GM23338 (cell line): ENCODE results near the gene CPT1C. TPM values are rescaled to one million over a fixed set of nuclear protein-coding genes. Genes with fewer than 3 reads are reported as not detected.

Experiments
- ATAC-seq: fragments of 200-7000 bp; cut with Tn5 transposase; 3 replicates; pipeline ENCODE4 v1.9.1; 2020
- DNase-seq: peaks from one replicate; pipeline ENCODE4 v3.0.0-alpha.2; 2015; ENCODE audit warnings: low spot score
- H2AFZ ChIP-seq: fragments of 200-600 bp; sonication (generic); 2 replicates; pipeline ENCODE4 v1.8.0; 2016; ENCODE audit warnings: antibody characterized with exemption, mild to moderate bottlenecking, moderate library complexity
- H3F3A ChIP-seq: fragments of 200-600 bp; sonication (generic); replicated peaks from 2 replicates; pipeline ENCODE4 v1.8.0; 2017; ENCODE audit warnings: antibody characterized with exemption, mixed run types, low read depth
- H3K27ac ChIP-seq: fragments of 200-600 bp; sonication (generic); 2 replicates; pipeline ENCODE4 v1.6.1; 2016; ENCODE audit warnings: low read depth
- H3K27me3 ChIP-seq: fragments of 200-600 bp; sonication (generic); 2 replicates; pipeline ENCODE4 v1.8.0; 2016; ENCODE audit warnings: mild to moderate bottlenecking, mixed run types, moderate library complexity; ENCODE audit not compliant: insufficient read depth
- H3K36me3 ChIP-seq: fragments of 200-600 bp; sonication (generic); 2 replicates; pipeline ENCODE4 v1.8.0; 2016; ENCODE audit warnings: mild to moderate bottlenecking; ENCODE audit not compliant: insufficient read depth
- H3K4me1 ChIP-seq: fragments of 200-600 bp; sonication (generic); 2 replicates; pipeline ENCODE4 v1.8.0; 2016; ENCODE audit warnings: mild to moderate bottlenecking, moderate library complexity; ENCODE audit not compliant: insufficient read depth
- H3K4me2 ChIP-seq: fragments of 200-600 bp; sonication (generic); 2 replicates; pipeline ENCODE4 v1.7.1; 2017; ENCODE audit warnings: mixed run types
- H3K4me3 ChIP-seq: fragments of 200-600 bp; sonication (generic); 2 replicates; pipeline ENCODE4 v1.6.1; 2016; ENCODE audit warnings: mixed run types
- H3K79me2 ChIP-seq: fragments of 200-600 bp; sonication (generic); replicated peaks from 2 replicates; pipeline ENCODE4 v1.8.0; 2017; ENCODE audit warnings: mild to moderate bottlenecking; ENCODE audit not compliant: insufficient read depth
- H3K9me2 ChIP-seq: fragments of 200-600 bp; sonication (generic); 2 replicates; pipeline ENCODE4 v1.8.0; 2017; ENCODE audit not compliant: insufficient read depth
- H4K20me1 ChIP-seq: fragments of 200-600 bp; sonication (generic); replicated peaks from 2 replicates; pipeline ENCODE4 v1.8.0; 2017; ENCODE audit warnings: mild to moderate bottlenecking; ENCODE audit not compliant: insufficient read depth
- H3K27ac Mint-ChIP-seq: 2 replicates; pipeline ENCODE4 v1.8.0; 2020; ENCODE audit warnings: inconsistent platforms, mild to moderate bottlenecking, moderate library complexity, mixed read lengths
- H3K27me3 Mint-ChIP-seq: 3 replicates; pipeline ENCODE4 v1.8.0; 2022; ENCODE audit warnings: low read depth, mild to moderate bottlenecking, moderate library complexity, mixed read lengths, inconsistent platforms; ENCODE audit not compliant: insufficient read depth, poor library complexity
- H3K36me3 Mint-ChIP-seq: 3 replicates; pipeline ENCODE4 v1.8.0; 2021; ENCODE audit warnings: low read depth, mild to moderate bottlenecking, inconsistent platforms, moderate library complexity, mixed read lengths
- H3K4me1 Mint-ChIP-seq: 3 replicates; pipeline ENCODE4 v1.8.0; 2020; ENCODE audit warnings: mild to moderate bottlenecking, inconsistent platforms, mixed read lengths
- H3K4me3 Mint-ChIP-seq: 3 replicates; pipeline ENCODE4 v1.8.0; 2021; ENCODE audit warnings: moderate library complexity, mild to moderate bottlenecking, inconsistent platforms, mixed read lengths
- H3K9me3 Mint-ChIP-seq: 3 replicates; pipeline ENCODE4 v1.8.0; 2020; ENCODE audit warnings: moderate library complexity, mild to moderate bottlenecking, inconsistent platforms, mixed read lengths
- CREB1 ChIP-seq: fragments of 250-450 bp; sonication (Bioruptor Pico); IDR thresholded peaks from 2 replicates; pipeline ENCODE4 v1.5.0; 2020; ENCODE audit warnings: low read depth, mild to moderate bottlenecking, moderate library complexity
- CTCF ChIP-seq, 2 experiments: fragments of 200-600 bp in 1 of 2; sonication (generic) in 1 of 2; conservative IDR thresholded peaks; 2 replicates each; pipeline versions ENCODE4 v1.5.1 to v1.6.1; 2016 to 2017; ENCODE audit warnings: antibody characterized with exemption in 2 of 2, low read depth in 2 of 2, mild to moderate bottlenecking in 2 of 2, moderate library complexity in 1 of 2
- EZH2 ChIP-seq: fragments of 200-600 bp; sonication (generic); IDR thresholded peaks from one replicate; pipeline ENCODE4 v1.8.0; 2017; ENCODE audit warnings: antibody characterized with exemption, mild to moderate bottlenecking, low read depth; ENCODE audit not compliant: unreplicated experiment
- EZH2phosphoT487 ChIP-seq: fragments of 200-600 bp; sonication (generic); IDR thresholded peaks from one replicate; pipeline ENCODE4 v1.8.1; 2018; ENCODE audit warnings: antibody characterized with exemption; ENCODE audit not compliant: unreplicated experiment
- JUNB ChIP-seq: IDR thresholded peaks from one replicate; pipeline ENCODE4 v1.6.1; 2016; ENCODE audit warnings: antibody characterized with exemption; ENCODE audit not compliant: unreplicated experiment
- NANOG ChIP-seq: IDR thresholded peaks from 2 replicates; pipeline ENCODE4 v1.6.1; 2016; ENCODE audit warnings: antibody characterized with exemption, borderline replicate concordance
- POLR2AphosphoS5 ChIP-seq: IDR thresholded peaks from 2 replicates; pipeline ENCODE4 v1.6.1; 2016; ENCODE audit warnings: antibody characterized with exemption, low read depth
- STAT1 ChIP-seq: IDR thresholded peaks from one replicate; pipeline ENCODE4 v1.6.1; 2016; ENCODE audit warnings: antibody characterized with exemption; ENCODE audit not compliant: unreplicated experiment
- ZNF114 ChIP-seq: fragments of 250-450 bp; sonication (Bioruptor Pico); IDR thresholded peaks from 2 replicates; pipeline ENCODE4 v1.5.0; 2020; ENCODE audit warnings: mild to moderate bottlenecking, moderate library complexity
- ZNF331 ChIP-seq: fragments of 250-450 bp; sonication (Bioruptor Pico); IDR thresholded peaks from 2 replicates; pipeline ENCODE4 v1.5.0; 2020; ENCODE audit warnings: low read depth, mild to moderate bottlenecking, moderate library complexity
- ZNF462 ChIP-seq: fragments of 250-450 bp; sonication (Bioruptor Pico); IDR thresholded peaks from 2 replicates; pipeline ENCODE4 v1.5.0; 2020; ENCODE audit warnings: mild to moderate bottlenecking, moderate library complexity
- polyA plus RNA-seq: library from polyadenylated mRNA; unstranded; fragments of >200 nt; fragmentation: Nextera tagmentation; extraction: Ambion mirVana; gene quantifications from 2 replicates; pipeline ENCODE4 v1.2.1, GENCODE V29; 2016
- total RNA-seq: library from RNA; depleted of rRNA; stranded (reverse); fragments of >200 nt; shearing (Covaris generic); gene quantifications from 2 replicates; pipeline ENCODE4 v1.2.3, GENCODE V29; 2014
- TF ChIP-seq, protein P1 (sequence below): IDR thresholded peaks from 2 replicates; pipeline ENCODE4 v1.6.1; 2016; ENCODE audit warnings: antibody characterized with exemption
- TF ChIP-seq, protein P2 (sequence below): IDR thresholded peaks from one replicate; pipeline ENCODE4 v1.6.1; 2018; ENCODE audit warnings: antibody characterized with exemption; ENCODE audit not compliant: unreplicated experiment

CPT1C gene
- total and polyA plus RNA-seq, 2 experiments from 2014 or later = 63.4 to 77.3 TPM

DNA sequence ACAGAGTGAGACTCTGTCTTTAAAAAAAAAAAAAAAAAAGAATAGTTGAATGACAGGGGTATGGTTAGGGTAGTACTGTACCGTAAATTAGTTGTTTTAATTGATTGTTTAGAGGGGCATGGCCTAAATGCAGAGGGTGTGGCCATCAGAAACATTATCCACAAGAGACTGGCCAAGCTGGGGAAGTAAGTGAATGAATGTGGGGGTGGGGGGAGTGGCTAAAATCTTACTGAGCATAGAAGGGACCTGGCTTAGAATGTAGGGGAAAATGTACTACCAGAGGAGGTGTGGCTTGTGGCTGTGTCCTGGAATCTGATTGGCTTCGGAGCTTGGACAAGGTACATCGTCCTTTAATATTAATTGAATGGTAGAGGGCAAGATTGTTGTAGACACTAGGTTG, 21.4 kb upstream of the CPT1C start:
- Mint-ChIP-seq H3K9me3 (no peaks in the 10 kb centered on the region; the same call in 1 of the 3 replicates), H3K27me3 (peaks cover 14% of the 10 kb centered on the region), H3K36me3 (peaks cover 44% of the 10 kb centered on the region), H3K4me3 (no peak overlapping the region; the same call in 2 of the 3 replicates), H3K4me1 (peaks cover 18% of the 10 kb centered on the region), H3K27ac (no peak overlapping the region)
- Histone ChIP-seq H3K27me3 (no peaks in the 10 kb centered on the region), H2AFZ (no peak overlapping the region), H3K4me2 (no peak overlapping the region), H3K4me1 (peaks cover 10% of the 10 kb centered on the region; the same call in 1 of the 2 replicates), H3K36me3 (peaks cover 18% of the 10 kb centered on the region), H3K9me2 (no peaks in the 10 kb centered on the region), H3K79me2 (peaks cover 27% of the 10 kb centered on the region), H3K27ac (no peak overlapping the region), H3K4me3 (no peak overlapping the region), H3F3A (peaks cover 36% of the 10 kb centered on the region), H4K20me1 (peaks cover 12% of the 10 kb centered on the region)
- DNase-seq = no peak
- no peak for ATAC-seq
- TF ChIP-seq, protein P1, sequence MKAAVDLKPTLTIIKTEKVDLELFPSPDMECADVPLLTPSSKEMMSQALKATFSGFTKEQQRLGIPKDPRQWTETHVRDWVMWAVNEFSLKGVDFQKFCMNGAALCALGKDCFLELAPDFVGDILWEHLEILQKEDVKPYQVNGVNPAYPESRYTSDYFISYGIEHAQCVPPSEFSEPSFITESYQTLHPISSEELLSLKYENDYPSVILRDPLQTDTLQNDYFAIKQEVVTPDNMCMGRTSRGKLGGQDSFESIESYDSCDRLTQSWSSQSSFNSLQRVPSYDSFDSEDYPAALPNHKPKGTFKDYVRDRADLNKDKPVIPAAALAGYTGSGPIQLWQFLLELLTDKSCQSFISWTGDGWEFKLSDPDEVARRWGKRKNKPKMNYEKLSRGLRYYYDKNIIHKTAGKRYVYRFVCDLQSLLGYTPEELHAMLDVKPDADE = no peak
- no peak for TF ChIP-seq CREB1
- no peak for TF ChIP-seq EZH2
- TF ChIP-seq ZNF114 (CRISPR knock-in tag) = no peak
- no peak for TF ChIP-seq EZH2phosphoT487
- no peak for TF ChIP-seq JUNB
- TF ChIP-seq STAT1 = no peak
- no peak for TF ChIP-seq CTCF (conservative IDR thresholded peaks at IDR 0.05; ENCODE audit: low read depth in 2 of 2)
- TF ChIP-seq, protein P2, sequence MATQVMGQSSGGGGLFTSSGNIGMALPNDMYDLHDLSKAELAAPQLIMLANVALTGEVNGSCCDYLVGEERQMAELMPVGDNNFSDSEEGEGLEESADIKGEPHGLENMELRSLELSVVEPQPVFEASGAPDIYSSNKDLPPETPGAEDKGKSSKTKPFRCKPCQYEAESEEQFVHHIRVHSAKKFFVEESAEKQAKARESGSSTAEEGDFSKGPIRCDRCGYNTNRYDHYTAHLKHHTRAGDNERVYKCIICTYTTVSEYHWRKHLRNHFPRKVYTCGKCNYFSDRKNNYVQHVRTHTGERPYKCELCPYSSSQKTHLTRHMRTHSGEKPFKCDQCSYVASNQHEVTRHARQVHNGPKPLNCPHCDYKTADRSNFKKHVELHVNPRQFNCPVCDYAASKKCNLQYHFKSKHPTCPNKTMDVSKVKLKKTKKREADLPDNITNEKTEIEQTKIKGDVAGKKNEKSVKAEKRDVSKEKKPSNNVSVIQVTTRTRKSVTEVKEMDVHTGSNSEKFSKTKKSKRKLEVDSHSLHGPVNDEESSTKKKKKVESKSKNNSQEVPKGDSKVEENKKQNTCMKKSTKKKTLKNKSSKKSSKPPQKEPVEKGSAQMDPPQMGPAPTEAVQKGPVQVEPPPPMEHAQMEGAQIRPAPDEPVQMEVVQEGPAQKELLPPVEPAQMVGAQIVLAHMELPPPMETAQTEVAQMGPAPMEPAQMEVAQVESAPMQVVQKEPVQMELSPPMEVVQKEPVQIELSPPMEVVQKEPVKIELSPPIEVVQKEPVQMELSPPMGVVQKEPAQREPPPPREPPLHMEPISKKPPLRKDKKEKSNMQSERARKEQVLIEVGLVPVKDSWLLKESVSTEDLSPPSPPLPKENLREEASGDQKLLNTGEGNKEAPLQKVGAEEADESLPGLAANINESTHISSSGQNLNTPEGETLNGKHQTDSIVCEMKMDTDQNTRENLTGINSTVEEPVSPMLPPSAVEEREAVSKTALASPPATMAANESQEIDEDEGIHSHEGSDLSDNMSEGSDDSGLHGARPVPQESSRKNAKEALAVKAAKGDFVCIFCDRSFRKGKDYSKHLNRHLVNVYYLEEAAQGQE = no peak
- TF ChIP-seq POLR2AphosphoS5 = no peak
- TF ChIP-seq ZNF462 (CRISPR knock-in tag) = no peak
- TF ChIP-seq NANOG = no peak
- no peak for TF ChIP-seq ZNF331 (CRISPR knock-in tag)
